Stromal cell of bone marrow (primary cell): ENCODE data around the gene SLC9A5.

Experiments used
- DNase-seq: peaks from one replicate; pipeline ENCODE4 v3.0.0-alpha.2; 2012; ENCODE audit warnings: low read depth

Gene SLC9A5

DNA sequence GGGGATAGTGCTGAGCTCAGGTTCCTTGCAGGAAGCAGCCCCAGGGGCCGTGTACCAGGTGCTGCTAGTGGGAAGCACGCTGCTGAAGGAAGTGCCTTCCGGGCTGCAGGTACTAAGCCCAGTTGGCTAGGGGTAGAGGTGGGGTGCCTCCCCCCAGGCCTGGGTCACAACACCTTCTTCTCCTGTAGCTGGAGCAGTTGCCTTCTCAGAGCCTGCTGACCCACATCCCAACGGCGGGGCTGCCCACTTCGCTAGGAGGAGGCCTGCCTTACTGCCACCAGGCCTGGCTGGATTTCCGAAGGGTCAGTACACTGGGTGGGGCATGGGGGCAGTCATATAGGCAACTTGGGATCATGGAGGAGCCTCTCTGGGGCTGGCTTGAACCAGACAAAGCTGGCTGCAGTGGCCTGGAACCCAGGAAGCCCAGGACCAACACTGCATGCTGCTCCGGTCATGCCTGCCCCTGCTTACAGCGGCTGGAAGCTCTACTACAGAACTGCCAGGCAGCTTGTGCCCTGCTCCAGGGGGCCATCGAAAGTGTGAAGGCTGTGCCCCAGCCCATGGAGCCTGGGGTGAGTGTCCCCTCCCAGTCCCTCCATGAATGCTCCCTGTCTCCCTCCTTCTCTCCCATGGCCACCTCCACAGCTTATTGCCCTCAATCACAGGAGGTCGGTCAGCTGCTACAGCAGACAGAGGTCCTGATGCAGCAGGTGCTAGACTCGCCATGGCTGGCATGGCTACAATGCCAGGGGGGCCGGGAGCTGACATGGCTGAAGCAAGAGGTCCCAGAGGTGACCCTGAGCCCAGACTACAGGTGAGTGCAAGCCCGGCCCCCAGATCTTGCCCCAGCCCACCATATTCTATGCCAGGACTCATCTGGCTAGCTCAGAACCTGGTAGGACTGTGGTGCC lies 33.0 kb downstream of the SLC9A5 start:
- no peak for DNase-seq

DNA sequence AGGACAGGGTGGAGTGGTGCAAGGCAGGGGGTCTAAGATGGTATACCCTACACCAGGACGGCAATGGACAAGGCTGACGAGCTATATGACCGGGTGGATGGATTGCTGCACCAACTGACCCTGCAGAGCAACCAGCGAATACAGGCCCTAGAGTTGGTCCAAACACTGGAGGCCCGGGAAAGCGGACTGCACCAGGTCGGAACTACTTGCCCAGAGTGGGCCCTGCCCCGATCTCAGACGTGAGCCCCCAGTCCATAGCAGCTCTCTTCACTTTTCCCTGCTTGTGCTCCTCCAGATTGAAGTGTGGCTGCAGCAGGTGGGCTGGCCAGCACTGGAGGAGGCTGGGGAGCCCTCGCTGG lies 33.6 kb downstream of the SLC9A5 start:
- DNase-seq: no peak

DNA sequence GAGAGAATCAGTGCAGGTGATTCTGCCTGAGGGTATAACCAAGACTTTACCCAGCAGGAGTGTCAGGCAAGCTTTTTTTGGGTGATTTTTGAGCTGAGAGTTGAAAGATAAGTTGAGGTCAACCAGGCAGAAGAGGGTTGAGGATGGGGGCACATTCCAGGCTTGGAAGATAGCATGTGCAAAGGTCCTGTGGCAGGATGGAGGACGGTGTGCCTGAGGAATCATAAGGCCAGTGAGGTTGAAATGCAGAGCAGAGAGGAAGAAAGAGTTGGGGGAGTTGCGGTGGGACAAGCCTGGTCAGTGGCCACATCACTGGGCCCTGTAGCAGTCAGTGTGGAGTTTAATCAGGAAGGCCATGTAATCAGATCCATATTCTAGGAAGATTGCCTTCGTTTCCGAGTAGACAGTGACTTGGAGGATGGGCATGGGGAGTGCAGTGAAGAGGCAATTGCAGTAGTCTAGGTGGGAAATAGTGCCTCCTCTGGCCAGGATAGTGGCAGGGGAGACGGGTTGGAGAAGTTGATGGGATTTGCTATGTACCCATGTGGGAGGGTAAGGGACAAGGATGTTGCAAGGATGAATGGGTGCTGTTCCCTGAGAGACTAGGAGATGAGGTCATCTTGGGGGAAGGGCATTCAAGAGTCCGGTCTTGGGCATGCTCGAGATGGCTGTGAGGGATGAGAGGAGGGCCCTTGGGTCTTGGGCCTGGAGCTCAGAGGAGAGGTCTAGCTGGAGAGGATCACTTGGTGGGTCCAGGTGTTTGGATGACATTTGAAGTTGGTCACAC lies 34.5 kb downstream of the SLC9A5 start:
- DNase-seq: no peak

DNA sequence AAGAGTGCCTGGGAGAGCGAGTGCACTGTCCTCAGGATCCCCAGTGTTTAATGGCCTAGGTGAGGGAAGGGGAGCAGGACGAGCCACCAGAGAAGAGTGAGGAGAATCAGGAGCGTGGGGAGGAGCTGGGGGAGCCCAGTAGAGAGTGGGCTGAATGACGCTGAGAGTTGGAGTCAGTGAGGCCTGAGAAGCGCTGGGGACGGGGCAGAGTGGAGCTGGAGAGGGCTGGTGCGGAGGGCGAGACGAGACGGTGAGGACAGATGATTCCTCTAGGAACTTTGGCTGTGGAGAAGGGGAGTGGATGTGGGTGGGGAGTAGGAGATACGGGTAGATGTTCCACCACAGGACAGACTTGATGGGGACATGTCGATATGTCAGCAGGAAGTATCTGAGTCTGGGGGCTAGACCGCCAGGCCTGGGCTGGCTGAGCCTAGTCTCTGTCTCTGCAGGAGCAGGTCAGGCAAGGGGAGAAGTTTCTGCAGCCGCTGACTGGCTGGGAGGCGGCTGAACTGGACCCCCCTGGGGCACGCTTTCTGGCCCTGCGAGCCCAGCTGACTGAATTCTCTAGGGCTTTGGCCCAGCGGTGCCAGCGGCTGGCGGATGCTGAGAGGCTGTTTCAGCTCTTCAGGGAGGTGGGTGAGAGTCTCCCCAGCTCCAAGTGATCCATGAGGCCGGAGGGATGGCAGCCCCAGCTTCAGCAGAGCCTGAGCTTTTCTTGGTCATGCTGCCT lies 35.2 kb downstream of the SLC9A5 start:
- DNase-seq: no peak

DNA sequence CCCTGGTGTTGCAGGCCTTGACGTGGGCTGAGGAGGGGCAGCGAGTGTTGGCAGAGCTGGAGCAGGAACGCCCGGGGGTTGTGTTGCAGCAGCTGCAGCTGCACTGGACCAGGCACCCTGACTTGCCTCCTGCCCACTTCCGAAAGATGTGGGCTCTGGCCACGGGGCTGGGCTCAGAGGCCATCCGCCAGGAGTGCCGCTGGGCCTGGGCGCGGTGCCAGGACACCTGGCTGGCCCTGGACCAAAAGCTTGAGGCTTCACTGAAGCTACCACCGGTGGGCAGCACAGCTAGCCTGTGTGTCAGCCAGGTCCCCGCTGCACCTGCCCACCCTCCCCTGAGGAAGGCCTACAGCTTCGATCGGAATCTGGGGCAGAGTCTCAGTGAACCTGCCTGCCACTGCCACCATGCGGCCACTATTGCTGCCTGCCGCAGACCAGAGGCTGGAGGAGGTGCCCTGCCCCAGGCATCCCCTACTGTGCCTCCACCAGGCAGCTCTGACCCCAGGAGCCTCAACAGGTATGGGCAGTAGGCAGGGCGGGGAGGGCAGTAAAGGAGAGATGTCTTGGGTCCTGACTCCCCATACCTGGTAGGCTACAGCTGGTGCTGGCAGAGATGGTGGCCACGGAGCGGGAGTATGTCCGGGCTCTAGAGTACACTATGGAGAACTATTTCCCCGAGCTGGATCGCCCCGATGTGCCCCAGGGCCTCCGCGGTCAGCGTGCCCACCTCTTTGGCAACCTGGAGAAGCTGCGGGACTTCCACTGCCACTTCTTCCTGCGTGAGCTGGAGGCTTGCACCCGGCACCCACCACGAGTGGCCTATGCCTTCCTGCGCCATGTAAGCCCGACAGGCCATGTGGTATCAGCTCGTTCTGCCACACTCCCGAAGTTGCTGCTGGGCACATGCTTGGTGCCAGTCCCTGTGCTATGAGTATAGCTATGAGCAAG lies 36.2 kb downstream of the SLC9A5 start:
- DNase-seq: no peak

DNA sequence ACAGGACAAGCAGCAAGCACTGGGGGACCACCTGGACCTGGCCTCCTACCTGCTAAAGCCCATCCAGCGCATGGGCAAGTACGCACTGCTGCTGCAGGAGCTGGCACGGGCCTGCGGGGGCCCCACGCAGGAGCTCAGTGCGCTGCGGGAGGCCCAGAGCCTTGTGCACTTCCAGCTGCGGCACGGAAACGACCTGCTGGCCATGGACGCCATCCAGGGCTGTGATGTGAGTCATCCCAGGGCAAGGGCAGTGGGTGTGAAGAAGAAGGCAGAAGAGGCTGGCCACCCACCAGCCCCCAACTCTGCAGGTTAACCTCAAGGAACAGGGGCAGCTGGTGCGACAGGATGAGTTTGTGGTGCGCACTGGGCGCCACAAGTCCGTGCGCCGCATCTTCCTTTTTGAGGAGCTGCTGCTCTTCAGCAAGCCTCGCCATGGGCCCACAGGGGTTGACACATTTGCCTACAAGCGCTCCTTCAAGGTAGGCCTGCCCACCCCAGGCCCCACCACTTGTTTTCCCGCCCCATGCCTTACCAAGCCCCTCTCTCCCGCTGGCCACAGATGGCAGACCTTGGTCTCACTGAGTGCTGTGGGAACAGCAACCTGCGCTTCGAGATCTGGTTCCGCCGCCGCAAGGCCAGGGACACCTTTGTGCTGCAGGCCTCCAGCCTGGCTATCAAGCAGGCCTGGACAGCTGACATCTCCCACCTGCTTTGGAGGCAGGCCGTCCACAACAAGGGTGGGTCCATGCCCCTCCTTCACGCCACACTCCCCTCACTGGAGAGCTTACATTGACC lies 37.9 kb downstream of the SLC9A5 start:
- no peak for DNase-seq

DNA sequence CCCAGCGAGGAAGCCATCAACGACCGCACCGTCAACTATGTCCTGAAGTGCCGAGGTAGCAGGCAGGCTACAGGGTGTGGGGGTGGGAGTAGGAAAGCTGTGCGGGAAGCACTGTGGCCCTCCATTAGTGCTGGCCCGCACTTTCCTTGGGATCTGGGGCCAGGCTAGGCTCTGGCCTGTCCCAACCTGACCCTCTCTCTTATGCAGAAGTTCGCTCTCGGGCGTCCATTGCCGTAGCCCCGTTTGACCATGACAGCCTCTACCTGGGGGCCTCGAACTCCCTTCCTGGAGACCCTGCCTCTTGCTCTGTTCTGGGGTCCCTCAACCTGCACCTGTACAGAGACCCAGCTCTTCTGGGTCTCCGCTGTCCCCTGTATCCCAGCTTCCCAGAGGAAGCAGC lies 39.2 kb downstream of the SLC9A5 start:
- no peak for DNase-seq

DNA sequence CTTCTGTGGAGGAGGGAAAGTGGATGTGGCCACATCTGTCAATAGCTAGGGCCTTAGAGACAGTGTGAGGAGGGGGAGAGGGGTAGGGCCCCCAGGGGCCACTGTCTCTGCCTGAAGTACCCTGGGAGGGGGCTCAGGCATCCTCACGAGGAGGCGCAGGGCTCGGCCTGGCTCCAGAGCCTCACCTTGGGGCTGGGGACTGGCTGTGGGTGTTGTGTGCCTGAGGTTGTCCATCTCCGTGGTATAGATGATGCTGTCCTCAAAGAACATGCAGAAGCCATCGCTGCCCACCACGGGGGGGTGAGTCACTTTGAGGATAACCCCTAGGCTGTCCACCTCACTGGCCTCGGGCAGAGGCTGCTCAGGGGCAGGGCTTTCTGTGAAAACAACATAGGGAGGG lies 42.7 kb downstream of the SLC9A5 start:
- no peak for DNase-seq

DNA sequence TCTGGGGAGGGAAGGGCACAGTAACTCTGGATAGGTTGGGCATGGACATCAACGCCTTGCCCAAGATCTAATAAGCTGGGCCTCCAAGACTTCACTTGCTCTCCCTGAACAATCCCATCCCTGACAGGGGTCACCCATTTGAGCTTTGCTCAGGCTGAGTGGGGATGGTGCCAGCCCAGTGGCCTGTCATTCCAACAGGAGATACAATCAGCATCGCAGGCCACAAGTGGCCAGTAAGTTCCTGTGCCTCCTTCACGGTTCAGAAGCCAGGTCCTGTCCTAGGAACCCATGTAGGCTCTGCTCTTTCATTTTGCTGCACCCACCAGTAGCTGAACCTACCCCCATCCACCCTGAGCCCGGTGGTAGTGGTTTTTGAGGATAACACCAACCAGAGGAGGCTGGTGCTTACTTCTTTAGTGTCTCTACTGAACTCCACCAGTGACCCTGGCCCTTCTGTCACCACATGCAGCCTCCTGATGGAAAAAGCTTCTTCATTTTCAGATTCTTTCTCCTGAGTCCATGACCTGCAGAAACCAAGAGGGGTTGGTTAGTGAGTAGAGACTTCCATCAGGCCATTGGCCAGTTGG lies 45.5 kb downstream of the SLC9A5 start:
- DNase-seq: no peak

DNA sequence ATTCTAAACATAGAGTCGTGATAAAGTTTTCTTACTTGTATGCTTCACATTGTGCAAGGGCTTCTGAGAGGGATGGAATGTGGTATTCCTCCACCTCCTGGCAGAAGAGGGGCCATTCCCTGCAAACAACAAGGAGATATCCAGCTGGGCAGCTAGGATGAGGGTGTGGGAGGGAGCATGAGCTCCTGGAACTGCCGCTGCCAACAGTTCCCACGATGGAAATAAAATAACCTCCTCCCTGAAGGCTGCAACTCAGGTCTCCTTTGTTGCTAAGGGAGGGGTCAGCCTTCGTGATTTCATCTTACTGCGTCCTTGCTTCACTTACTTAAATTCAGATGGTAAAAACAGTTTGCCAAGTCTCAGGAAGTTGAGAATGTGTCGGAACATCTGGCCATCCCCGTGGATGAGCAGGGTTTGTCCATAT lies 46.2 kb downstream of the SLC9A5 start:
- no peak for DNase-seq

DNA sequence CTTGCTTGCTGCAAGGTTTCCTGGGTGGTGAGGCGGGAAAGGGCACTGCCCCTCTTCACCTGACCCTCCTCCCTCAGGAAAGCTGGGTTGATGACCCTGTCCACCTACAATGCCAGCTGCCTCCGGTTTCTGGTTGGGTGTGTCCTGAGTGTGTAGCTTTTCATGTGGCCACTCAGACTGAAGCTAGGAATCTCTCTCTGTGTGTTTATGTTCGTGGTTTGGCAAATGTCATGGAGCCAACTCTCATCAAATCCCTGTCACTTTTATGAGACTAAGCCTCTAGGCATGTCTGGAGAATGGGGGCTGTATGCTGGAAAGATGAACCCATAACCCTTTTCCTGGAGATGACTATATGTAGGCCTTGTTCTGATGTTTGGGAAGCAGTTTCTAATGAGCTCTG lies 47.6 kb downstream of the SLC9A5 start:
- no peak for DNase-seq

DNA sequence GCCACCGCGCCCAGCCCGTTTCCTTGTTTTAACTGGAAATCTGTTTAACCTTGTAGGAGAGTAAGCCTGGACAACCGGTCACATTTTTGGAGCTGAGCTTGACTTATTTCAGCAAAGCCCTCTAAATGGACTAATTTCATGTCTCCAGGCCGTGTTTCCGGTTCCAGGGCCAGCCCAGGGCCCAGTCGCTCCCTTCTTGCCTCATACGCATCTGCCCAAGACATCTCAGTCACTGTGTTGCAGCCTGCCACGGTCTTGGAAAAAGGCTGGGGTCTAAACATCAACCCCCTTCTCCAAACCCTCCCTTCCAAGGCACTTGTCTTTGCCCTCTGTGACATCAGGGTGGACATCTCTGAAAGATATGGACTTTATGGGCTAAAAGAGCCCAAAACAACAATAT lies 49.5 kb downstream of the SLC9A5 start:
- no peak for DNase-seq

DNA sequence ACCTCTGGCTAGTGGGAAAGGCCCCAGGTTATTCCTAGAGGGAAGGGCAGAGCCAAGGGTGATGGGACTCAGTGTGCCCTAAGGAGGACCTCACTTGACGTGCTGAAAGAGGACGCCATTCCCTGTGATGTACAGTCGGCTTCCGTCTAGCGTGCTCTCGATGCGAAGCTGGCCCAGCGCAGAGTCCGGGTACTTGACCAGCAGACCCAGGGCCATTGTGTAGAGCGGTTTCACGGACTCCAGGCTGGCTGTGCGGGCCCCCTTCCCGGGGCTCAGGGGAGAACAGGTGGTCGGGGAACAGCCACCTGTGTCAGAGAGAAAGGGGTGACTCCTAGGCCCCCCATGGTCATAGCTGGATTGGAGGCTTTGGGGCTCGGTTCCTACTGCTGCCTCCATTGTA lies 50.5 kb downstream of the SLC9A5 start:
- no peak for DNase-seq

DNA sequence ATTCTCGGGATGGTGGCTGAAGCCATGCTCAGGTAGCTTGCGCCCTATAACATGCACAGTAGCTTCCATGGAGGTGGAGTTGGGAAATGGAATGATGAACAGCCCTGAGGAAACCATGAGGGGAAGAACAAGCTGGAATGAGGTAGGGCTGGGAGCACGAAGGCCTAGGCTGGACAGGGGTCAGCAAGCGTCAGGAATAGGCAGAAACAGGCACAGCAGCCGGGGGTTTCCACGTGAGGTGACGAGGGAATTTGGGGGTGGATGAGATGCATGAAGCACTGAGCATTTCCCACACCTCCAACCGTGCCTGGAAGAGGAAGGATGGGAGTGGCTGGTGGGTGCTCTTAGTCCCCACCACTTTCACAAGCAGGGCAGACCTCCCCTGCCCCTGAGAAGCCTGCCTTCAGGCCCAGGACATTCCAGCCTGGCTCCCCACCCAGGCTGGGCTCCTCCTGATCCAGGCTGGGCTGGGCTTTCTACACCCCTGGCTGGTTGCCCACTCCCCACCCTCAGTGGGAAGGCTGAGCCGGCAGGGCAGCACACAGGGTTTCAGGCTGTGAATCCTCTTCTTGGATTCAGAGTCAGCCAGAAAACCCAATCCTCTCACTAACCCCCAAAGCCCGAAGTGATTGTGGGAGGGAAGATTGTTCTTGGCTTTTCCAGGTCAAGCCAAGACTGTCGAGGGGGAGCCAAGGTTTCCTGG lies 52.5 kb downstream of the SLC9A5 start:
- no peak for DNase-seq

DNA sequence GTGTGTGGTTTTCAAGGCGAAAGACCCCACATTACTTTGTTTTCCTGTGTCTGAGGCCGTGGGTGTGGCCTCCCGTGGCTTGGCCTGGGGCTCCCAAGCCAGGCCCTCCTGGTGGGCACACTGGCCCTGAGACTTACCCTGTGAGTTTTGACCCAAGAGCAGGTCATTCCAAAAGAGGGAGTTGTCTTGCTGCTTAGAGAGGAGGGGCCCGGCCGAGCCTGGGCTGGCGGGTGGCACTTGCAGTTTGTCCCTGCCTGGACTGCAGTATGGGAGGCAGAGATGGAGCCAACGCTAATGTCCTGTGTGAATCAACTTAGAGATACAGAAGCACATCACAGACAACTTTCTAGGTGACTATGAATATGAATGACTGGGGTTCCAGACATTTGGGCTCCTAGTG lies 53.3 kb downstream of the SLC9A5 start:
- no peak for DNase-seq

DNA sequence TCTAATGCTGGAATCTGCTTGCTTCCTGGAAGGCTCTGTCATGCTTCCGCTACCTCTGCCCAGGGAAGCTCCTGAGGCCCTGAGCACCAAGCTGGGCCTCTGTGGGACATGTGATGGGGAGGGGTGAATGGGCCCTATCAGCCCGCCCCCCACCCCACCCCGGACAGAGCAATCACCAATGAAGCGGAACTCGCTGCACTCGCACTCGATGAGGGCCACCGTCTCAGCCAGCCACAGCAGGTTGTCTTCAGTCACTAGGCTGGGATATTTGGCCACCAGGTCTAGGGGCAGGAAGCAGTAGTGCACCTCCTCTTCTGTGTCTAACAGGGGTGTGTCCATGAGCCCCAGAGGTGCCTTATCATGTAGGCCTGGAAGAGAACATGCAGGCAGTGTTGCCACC lies 54.2 kb downstream of the SLC9A5 start:
- no peak for DNase-seq

DNA sequence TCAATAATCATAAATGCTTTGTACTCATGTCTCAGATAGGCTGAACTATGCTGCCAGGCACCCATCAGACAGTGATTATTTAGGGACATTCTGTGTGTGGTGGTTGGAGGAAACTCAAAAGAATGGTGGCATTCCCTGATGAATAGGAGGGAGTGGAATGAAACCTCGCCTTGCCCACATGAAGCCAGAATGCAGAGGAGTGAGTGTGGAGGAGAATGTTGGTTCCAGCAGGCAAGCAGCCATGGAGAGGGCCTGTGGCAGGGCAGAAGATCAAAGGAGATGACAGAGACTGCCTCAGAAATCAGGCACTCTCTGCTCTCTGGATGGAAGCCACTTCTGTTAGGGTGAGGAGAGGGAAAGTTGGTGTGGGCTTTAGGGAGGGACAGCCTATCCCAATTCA lies 55.2 kb downstream of the SLC9A5 start:
- no peak for DNase-seq

DNA sequence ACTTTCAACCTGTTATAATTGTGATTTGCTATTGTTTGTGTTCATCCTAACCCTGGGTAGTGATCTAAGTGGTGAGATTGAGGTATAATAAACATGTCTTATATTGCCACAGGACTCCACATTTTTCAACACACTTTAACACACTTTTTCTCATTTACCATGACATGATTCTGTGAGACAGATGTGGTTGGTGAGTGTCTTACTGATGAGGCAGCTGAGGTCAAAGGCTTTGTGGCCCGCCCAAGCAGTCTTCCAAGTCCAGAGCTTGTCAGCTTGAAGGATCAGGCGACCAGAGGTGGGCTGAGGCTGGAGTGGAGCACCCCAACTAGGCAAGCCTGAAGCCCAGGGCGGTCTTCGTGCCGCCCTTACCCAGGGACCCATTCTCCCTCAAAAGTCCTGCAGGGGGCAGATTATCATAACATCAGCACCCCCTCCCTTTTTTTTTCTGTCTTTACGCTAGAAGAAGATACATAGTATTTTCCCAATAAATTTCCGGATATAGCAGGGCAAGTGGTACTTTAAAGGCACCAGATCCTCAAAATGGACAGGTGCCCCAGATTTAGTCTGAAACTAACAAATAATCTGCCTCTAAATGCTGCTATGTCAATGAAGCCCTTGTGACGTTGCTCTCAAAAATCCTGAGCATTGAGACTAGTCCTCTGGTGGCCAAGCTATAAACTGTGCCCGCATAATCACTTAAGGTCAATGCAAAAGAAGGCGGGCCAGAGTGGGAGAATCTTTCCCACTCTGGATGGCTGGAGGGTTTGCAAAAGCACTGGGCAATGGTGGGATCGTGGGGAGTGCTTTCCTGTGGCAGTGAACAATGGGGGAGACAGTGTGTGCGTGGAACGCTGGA lies 56.7 kb downstream of the SLC9A5 start:
- DNase-seq: no peak

DNA sequence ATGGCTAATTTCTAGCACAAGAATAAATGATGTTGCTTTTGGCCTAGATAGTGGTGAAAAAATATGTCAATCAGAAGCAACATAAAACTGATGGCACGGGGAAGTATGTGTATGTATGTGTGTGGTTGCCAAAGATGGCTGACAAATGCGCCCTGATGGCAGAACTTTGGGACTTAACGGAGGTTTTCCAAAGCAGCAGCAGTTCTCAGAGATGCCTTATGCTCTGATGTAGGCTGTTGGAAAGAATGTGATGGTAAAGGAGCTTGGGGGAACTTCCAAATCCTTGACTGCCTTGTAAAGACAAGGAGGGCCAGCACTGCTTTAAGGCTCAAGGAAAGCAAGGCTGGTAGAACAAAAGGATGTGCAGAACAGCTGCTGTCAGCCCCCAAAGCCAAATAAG lies 61.8 kb downstream of the SLC9A5 start:
- DNase-seq: no peak
